AML-193 (cell line): ENCODE measurements around the gene NUDT13.
"Not testable (repeated sequence)": the region's sequence is repeated elsewhere in the genome, so short reads cannot be mapped to it uniquely, and the experiment has no call there.

ENCODE experiments used
- DNase-seq, 2 experiments: peaks; one replicate each; lab custom pipeline; 2025; lab: John Stamatoyannopoulos, UW

The NUDT13 gene

GRCh38 chr10:73099141-73099540 is 11.1 kb upstream of the NUDT13 start:
- DNase-seq: no peak

GRCh38 chr10:73106301-73106700 is 4.0 kb upstream of the NUDT13 start:
- no peak for DNase-seq

DNA sequence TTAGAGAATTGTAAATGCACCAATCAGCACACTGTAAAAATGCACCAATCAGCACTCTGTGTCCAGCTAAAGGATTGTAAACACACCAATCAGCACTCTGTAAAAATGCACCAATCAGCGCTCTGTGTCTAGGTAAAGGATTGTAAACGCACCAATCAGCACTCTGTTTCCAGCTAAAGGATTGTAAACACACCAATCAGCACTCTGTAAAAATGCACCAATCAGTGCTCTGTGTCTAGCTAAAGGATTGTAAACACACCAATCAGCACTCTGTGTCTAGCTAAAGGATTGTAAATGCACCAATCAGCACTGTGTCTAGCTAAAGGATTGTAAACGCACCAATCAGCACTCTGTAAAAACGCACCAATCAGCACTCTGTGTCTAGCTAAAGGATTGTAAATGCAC is 1.0 kb upstream of the NUDT13 start:
- not testable (repeated sequence) for DNase-seq

GRCh38 chr10:73112032-73112431 is 1.8 kb downstream of the NUDT13 start:
- not testable (repeated sequence) for DNase-seq

DNA sequence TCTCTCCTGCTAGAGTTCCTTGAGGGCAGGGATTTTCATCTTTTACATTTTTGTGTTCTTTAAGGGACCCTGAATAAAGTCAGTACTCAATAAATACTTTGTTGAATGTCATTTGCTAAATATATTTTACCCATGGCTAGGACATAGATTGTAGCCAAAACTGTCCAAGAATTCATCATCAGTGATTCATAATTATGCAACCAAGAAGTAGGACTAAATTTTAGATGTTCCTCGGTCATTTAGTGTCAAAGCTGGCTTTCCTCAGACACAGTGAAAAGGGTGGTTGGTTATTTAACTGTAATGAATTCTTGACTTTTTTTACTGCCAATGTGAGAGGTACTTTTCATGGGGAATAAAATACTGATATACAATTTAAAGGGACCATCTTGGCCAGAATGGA is 3.3 kb downstream of the NUDT13 start:
- DNase-seq: no peak

DNA sequence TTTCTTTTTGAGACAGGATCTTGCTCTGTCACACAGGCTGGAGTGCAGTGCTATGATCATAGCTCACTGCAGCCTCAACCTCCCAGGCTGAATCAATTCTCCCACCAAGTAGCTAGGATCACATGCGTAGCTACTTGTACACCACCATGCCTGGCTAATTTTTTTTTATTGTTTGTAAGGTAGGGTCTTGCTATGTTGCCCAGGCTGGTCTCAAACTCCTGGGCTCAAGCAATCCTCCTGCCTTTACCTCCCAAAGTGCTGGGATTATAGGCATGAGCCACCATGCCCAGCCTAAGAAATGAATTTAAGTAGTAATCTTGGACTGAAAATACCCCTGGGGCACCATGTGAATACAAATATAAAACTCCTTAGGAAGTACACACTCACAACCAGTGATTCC is 5.8 kb downstream of the NUDT13 start:
- no peak for DNase-seq

- no peak for DNase-seq
Measured at GRCh38 chr10:73117976-73118743, 7.9 kb downstream of the NUDT13 start.

DNA sequence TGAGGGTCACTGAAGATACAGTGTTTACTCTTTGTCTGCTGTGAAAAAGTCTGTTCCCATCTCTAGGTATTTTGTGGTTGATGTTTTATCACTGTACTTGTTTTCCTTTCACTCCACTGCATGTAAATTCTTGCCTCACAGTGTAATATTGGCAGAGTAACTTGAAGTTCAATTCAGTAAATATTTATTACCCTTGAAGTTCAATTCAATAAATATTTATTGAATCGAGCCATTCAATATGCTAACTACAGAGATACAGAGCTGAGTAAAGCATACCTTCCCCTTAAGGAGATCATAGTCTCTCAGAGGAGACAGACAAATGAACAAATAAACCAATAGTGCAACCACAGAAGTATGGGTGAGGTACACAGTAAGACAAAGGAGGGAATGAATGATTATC is 9.2 kb downstream of the NUDT13 start:
- no peak for DNase-seq

- no peak for DNase-seq
Measured at GRCh38 chr10:73119952-73120351, 9.7 kb downstream of the NUDT13 start.

DNA sequence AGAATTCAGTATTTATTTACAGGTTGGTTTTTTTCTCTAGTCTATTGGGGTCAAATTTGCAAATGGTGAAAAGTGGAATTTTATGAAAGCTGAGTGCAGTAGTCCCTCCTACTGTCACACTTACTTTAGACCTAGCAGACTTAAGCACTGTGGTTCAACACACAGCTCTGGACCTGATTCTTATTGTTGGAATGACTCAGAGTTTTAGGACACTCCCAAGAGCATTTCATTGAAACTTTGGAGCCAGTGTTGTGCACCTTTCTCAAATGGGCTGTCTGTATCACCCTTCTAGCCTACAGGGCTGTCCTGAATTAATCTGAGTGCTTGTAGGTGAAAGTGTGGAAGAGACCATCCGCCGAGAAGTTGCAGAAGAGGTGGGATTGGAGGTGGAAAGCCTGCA is 16.1 kb downstream of the NUDT13 start:
- no peak for DNase-seq

- DNase-seq: no peak
Measured at GRCh38 chr10:73131301-73131700, 21.0 kb downstream of the NUDT13 start.

DNA sequence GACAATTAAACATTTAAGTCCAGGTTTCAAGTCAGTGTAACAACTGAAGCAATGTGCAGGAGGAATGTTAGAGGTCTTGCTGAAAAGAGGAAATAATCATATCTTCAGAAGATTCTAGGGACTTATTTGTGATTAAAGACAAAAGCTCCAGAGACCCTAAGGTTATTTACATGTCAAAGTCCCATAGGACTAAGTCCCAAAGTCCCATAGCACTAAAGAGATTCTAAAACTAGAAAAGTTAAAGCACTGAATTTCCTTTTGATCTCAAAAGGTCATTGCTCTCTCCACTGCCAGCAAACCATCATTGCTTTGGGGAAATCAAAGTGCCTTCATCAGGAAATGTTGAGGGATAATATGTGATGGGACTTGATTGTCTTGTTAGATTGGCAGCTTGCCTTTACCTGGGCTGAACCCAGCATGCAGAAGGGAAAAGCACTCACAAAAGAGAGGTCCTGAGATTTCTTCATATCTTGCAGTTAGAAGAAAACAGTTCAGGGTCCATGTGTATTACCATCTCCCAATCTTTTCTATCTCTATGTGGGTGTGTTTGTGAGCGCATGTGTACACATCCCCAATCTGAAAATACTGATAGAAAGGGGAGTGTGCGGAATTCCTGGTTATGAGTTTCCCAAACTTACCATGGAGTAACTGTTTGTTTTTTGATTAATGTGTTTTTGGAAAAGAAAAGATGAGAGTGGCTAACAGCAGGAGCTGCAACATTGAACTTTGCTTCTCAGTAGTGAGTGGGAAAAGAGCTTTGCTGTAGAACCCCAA is 21.8 kb downstream of the NUDT13 start:
- DNase-seq: no peak

GRCh38 chr10:73134727-73135126 is 24.5 kb downstream of the NUDT13 start:
- no peak for DNase-seq

DNA sequence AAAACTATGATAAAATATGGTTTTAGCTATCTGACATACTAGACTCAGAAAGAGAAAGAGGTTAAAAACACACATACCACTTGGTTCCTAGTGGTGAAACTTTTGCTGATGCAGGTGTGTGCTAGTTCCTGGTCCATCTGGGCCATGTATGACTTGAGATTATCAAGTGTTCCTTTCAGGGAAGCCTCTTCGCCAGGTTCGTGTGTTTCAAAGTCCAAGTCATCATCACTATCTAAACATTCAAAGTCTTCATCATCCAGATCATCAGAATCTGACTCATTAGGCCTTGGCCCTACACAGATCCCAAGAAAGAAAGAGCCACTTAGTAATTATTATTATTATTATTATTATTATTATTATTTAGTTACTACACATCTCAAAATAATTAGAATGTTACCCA is 26.4 kb downstream of the NUDT13 start:
- DNase-seq: no peak

DNA sequence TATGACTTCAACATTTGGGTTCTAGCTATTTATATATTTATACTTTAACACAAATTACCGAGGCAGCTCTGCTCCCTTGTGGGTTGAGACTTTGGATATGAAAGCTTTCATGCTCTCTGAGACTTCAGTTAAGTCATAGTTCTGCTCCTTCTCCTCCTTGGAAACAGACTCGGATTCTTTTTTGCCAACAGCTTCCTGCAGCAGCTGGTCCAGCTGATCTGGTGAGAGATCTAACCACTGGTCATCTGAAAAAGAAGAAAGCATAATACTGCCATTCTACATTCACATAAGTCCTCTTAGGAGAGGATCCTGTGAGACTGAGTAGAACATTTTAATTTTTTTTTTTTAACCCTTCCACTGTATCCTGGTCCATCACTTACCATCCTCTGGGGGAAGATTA is 29.0 kb downstream of the NUDT13 start:
- no peak for DNase-seq

- DNase-seq: no peak
Measured at GRCh38 chr10:73141603-73142002, 31.3 kb downstream of the NUDT13 start.

DNA sequence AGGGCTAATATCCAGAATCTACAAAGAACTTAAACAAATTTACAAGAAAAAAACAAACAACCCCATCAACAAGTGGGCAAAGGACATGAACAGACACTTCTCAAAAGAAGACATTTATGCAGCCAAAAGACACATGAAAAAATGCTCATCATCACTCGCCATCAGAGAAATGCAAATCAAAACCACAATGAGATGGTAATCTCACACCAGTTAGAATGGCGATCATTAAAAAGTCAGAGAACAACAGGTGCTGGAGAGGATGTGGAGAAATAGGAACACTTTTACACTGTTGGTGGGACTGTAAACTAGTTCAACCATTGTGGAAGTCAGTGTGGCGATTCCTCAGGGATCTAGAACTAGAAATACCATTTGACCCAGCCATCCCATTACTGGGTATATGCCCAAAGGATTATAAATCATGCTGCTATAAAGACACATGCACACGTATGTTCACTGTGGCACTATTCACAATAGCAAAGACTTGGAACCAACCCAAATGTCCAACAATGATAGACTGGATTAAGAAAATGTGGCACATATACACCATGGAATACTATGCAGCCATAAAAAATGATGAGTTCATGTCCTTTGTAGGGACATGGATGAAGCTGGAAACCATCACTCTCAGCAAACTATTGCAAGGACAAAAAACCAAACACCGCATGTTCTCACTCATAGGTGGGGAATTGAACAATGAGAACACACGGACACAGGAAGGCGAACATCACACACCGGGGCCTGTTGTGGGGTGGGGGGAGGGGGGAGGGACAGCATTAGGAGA is 40.6 kb downstream of the NUDT13 start:
- DNase-seq: not testable (repeated sequence)

- no peak for DNase-seq
Measured at GRCh38 chr10:73152009-73152408, 41.8 kb downstream of the NUDT13 start.

DNA sequence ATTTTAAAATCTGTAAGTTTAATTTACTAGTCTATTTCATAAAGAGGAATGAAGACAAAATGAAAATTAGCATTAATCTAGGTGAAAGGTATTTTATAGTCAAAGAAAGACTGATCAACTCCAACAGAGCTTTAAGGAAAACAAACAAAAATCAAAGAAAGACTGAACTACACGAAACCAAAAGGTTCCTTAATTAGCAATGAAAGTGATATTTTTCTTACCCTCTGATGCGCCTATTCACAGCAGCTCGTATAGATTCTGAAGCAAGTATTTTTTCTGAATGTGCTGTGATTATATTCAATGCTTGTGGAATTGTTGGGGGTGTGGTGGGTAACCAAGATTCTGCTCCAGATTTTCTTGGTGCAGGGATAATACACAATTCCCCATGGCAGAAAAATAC is 45.8 kb downstream of the NUDT13 start:
- DNase-seq: no peak

- DNase-seq: peak; percentile 25 to 41
Measured at GRCh38 chr10:73159038-73159648, 48.9 kb downstream of the NUDT13 start.

DNA sequence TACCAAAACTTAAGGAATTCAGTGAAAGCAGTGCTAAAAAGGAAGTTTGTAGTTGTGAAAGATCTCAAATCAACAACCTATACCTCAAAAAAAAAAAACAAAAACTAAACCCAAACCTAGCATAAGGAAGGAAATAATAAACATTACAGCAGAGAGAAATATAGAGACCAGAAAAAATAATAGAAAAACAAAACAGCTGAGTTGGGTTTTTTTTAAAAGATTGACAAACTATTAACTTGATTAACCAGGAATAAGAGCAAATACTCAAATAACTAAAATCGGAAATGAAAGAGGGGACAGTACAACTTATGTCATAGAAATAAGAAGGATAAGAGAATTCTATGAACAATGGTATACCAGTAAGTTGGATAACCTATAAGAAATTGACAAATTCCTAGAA is 50.8 kb downstream of the NUDT13 start:
- no peak for DNase-seq

DNA sequence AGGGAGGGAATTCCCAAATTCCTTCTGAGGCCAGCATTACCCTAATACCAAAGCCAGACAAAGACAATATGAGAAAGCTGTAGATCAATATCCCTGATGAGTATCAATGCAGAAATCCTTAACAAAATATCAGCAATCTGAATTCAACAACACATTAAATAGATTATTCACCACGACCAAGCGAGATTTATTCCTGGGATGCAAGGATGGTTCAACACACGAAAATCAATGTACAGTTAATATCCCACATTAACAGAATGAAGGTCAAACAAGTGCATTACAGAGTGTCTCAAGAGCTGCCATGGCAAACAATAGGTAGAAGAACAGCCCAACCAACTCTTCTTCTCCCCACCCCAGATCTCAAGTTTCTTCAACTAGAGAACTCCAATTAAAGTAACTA is 51.4 kb downstream of the NUDT13 start:
- no peak for DNase-seq
